AG10803 (cell line): ENCODE data around the gene HNRNPM.

Experiments
- DNase-seq: peaks from one replicate; pipeline ENCODE4 v3.0.0; 2010; ENCODE audit warnings: low read depth
- H3K4me3 ChIP-seq: 2 replicates; pipeline ENCODE4 v1.5.1; 2011; ENCODE audit warnings: mild to moderate bottlenecking, low read length, control low read depth
- TF ChIP-seq, protein P1 (sequence below): conservative IDR thresholded peaks from 2 replicates; pipeline ENCODE4 v1.5.1; 2011; ENCODE audit warnings: mild to moderate bottlenecking, low read length, control low read depth, inconsistent platforms

HNRNPM gene

DNA sequence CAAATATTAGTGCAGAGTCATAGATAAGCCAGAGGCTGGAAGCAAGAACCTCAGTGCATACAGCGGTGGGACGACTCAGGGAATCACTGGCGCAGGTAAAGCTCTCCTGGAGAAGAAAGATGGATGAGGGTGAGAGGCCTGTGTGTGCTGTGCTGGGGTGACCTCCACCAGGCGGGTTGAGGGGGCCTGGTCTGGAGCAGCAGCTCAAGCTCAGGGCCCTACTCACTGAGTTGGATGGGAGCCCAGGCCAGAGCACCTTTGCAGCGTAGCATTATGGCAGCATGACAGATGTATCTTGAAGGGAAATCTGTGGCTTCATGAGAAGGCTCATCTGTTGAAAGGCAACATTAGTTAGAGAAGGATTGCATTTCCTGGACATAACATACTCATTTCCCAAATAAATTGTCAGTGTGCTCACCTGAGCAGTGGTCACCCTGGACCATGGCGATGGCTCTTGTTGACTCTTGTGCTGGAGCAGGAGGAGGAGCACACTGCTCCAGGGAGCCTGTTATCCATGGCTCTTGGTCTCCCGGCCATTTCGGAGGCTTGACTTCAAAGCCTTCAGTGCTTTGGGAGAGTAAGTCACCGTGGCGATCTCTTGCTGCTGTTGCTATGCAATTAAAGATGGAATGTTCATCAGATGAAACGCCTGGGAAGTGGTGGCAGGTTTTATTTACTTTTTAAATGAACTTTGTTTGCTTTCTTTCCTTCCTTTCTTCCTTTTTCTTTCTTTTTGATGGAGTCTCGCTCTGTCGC, 25.0 kb downstream of the HNRNPM start:
- TF ChIP-seq, protein P1, sequence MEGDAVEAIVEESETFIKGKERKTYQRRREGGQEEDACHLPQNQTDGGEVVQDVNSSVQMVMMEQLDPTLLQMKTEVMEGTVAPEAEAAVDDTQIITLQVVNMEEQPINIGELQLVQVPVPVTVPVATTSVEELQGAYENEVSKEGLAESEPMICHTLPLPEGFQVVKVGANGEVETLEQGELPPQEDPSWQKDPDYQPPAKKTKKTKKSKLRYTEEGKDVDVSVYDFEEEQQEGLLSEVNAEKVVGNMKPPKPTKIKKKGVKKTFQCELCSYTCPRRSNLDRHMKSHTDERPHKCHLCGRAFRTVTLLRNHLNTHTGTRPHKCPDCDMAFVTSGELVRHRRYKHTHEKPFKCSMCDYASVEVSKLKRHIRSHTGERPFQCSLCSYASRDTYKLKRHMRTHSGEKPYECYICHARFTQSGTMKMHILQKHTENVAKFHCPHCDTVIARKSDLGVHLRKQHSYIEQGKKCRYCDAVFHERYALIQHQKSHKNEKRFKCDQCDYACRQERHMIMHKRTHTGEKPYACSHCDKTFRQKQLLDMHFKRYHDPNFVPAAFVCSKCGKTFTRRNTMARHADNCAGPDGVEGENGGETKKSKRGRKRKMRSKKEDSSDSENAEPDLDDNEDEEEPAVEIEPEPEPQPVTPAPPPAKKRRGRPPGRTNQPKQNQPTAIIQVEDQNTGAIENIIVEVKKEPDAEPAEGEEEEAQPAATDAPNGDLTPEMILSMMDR, result no peak
- no peak for DNase-seq
- no peak overlapping the region for H3K4me3 ChIP-seq

DNA sequence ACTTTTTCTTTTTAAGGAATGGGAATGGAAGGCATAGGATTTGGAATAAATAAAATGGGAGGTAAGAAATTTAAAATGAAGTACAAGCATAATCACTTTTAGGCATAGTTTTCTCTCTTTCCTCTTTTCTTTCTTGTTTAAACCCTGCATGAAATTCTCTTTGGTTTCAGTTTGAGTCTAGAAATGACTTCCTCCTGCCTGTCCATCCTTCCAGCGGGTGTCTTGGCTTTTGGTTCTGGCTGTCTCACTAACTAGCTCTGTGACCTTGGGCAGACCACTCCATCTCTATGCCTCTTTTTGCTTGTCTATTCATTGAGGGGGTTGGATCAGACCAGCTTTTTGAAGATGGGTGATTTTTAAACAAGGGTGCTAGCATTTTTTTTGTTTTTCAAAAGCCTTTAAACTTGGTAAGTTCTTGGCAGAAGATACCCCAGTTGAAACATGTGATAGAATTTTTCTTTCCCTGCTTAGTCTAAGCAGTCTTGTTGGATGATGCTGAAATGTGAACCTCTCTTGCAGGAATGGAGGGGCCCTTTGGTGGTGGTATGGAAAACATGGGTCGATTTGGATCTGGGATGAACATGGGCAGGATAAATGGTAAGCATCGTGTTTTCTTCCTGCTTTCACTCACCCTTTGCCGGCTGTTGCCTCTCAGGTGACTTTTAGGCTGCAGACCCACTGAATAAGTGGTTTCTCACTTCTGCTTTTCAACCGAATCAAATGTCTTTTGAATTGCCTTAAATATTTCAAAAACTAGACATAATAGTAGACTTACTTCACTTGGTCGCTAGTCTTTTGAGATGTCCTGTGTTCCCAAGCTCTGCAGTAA, 29.1 kb downstream of the HNRNPM start:
- TF ChIP-seq, protein P1, result no peak
- DNase-seq, result no peak
- H3K4me3 ChIP-seq, result no peak overlapping the region

DNA sequence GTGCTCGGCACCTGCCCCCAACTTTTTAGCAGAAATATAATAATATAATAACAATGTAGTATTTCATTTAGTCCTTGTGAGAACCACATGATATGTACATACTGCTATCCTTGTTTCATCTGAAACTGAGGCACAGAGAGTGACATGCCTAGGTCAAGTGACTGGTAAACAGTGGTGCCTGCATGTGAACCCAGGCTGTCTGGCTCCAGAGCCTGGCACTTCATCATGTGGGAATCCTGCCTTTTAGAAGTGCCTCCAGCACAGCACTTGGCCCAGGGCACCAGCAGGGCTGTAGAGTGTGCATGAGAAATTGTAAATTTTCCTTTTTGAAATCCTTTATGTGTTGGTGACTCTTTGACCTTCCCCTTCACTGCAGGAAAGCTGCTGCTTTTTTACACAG, 30.2 kb downstream of the HNRNPM start:
- TF ChIP-seq, protein P1, result no peak
- no peak overlapping the region for H3K4me3 ChIP-seq
- no peak for DNase-seq

DNA sequence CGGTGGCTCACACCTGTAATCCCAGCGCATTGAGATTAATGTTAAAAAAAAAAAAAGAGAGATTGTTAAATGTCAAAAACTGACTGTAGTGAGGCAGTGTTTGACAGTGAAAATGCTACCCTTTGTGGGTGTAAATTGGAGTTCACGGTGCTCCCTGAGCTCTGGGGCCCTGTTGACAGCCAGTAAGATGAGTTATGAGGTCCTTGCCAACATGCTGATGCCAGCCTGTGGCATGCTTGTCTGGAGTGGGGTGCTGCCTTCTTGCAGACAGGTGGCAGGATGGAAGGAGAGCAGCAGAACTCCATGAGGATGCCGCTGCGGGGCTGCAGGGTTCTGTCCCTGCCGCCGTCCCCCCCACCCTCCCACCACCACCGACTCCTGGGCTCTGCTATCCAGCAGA, 31.7 kb downstream of the HNRNPM start:
- no peak for DNase-seq
- TF ChIP-seq, protein P1, result no peak
- H3K4me3 ChIP-seq, result no peak overlapping the region

DNA sequence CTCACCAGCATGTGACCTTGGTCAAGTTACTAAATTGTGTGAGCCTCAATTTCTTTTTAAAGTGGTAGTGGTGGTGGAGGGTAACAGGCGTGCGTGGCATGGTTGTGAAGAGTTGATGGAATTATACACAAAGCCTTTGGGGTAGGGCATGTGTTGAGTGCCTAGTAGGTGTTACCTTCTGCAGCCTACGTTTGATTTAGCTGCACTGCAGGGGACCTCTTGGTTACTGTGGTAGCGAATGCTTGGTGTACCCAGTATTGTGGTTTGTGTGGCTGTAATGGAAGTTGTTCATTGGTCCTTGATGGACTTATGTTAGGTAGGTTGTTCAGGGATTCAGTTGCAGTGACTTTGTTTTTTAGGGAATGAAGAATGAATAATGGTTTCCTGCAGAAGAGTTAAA, 33.1 kb downstream of the HNRNPM start:
- no peak overlapping the region for H3K4me3 ChIP-seq
- DNase-seq, result no peak
- TF ChIP-seq, protein P1, result no peak

DNA sequence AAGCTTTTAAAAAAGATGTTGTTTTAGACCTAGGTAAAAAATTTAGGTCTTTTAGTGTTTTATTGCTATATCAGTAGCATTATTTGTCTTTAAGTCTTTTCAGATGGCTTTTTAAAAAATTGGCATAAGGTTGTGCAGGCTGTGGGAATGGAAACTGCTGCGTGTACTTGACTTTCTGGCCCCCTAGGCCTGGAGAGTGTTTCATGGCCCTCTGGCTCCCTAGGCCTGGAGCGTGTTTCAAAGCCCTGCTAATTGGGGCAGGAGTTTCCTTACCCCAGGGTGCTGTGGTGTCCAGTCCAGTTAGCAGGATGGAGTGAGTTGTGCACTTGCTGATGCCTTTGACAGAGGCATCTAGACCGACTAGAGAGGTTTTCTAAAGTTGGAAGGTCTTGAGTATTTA, 33.8 kb downstream of the HNRNPM start:
- H3K4me3 ChIP-seq, result no peak overlapping the region
- TF ChIP-seq, protein P1, result no peak
- DNase-seq, result no peak

DNA sequence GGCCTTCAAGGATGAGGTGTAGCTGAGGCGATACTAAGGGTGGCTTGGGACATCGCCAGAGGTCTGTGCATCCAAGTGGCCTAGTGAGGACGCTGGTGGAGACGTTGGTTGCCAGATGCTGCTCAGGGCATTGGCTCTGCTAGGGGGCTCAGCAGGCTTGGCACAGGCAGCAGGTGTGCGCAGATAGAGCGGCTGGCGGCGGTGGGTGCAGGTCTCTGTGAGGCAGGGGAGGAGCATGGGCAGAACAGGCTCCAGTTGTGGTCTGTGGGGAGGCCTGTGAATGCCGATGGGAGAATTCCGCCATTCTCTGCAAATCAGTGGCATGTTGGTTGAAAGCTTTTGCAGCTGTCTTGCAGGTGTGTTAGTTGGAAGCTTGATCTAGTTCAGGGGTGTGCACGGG, 36.4 kb downstream of the HNRNPM start:
- no peak for DNase-seq
- TF ChIP-seq, protein P1, result no peak
- no peak overlapping the region for H3K4me3 ChIP-seq
